ENCODE data around the gene TNS2. TPM values are rescaled to one million over a fixed set of nuclear protein-coding genes. Genes with fewer than 3 reads are reported as not detected.

TNS2 gene
- polyA plus RNA-seq, 1 donor, result 124 TPM

- DNase-seq, result no peak
Measured at GRCh38 chr12:53068811-53069585, 19.1 kb downstream of the TNS2 start.

GRCh38 chr12:53069621-53070410, 20.0 kb downstream of the TNS2 start:
- DNase-seq, result peak; percentile 79

- DNase-seq, result no peak
Measured at GRCh38 chr12:53070877-53071492, 21.1 kb downstream of the TNS2 start.

- DNase-seq, result peak; percentile 94
Measured at GRCh38 chr12:53071591-53072551, 22.0 kb downstream of the TNS2 start.

- DNase-seq, result peak; percentile 62
Measured at GRCh38 chr12:53073881-53074280, 24.0 kb downstream of the TNS2 start.

- DNase-seq, result peak; percentile 32
Measured at GRCh38 chr12:53074283-53074998, 24.6 kb downstream of the TNS2 start.

GRCh38 chr12:53074999-53075370, 25.1 kb downstream of the TNS2 start:
- DNase-seq, result no peak

GRCh38 chr12:53076461-53076860, 26.6 kb downstream of the TNS2 start:
- no peak for DNase-seq

GRCh38 chr12:53077030-53077429, 27.2 kb downstream of the TNS2 start:
- DNase-seq, result no peak

GRCh38 chr12:53078425-53079225, 28.8 kb downstream of the TNS2 start:
- no peak for DNase-seq

GRCh38 chr12:53079226-53080117, 29.6 kb downstream of the TNS2 start, which contains the start of gene SPRYD3:
SPRYD3 (minus strand) TSS chr12:53079390; CDS start chr12:53079333, 57 bp downstream.
- peak; percentile 96 for DNase-seq

GRCh38 chr12:53082637-53083175, 32.8 kb downstream of the TNS2 start:
- no peak for DNase-seq

GRCh38 chr12:53086361-53086760, 36.5 kb downstream of the TNS2 start:
- no peak for DNase-seq

- no peak for DNase-seq
Measured at GRCh38 chr12:53090105-53090504, 40.2 kb downstream of the TNS2 start.

- DNase-seq, result no peak
Measured at GRCh38 chr12:53090554-53090953, 40.7 kb downstream of the TNS2 start.

- DNase-seq, result no peak
Measured at GRCh38 chr12:53091756-53092155, 41.9 kb downstream of the TNS2 start.

- DNase-seq, result no peak
Measured at GRCh38 chr12:53093777-53094393, 44.0 kb downstream of the TNS2 start.

- no peak for DNase-seq
Measured at GRCh38 chr12:53094394-53094787, 44.5 kb downstream of the TNS2 start.
